Activated naive CD4-positive, alpha-beta T cell treated with anti-CD3 and anti-CD28 coated beads, Interleukin-2, amount 50 U/mL, for 16 hours (primary cell): Measurements from ENCODE around the gene PNPLA2.

ENCODE experiments used
- DNase-seq: peaks from one replicate; pipeline ENCODE4 v3.0.0-alpha.2; 2020

PNPLA2 gene

DNA sequence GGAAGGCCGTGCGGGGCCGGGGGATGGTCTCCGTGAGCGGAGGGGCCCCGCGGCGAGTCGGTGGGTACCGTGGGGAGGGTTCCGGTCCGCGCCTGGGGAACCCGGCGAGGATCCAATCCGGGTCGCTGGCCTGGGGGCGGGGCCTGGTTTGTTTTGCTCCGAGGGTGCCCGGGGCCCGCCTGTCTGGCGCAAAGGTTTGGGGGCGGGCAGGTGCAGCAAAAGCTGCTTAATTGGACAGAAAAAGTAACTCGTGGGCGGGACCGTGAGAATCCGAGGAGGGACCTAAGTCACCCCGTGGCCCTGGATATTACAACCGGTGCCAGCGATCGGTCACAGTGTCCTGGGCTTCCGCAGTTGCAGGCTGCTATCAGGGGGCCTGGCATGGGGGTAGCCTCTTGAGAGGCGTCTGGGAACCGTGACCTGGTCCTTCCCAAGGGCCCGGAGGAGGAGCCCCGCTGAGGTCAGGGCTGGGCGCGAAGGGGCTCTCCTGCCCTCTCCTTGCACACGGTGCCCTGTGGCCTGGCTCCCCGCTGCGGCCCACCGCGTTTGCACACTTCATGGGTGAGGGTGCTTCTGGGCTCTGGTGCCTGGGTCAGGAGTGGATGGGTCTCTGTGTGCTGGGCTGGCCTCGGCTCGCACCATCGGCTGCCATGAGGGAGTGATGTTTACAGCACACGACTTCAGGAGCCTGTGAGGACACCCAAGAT, 1.4 kb downstream of the PNPLA2 start:
- DNase-seq: peak; percentile 95

DNA sequence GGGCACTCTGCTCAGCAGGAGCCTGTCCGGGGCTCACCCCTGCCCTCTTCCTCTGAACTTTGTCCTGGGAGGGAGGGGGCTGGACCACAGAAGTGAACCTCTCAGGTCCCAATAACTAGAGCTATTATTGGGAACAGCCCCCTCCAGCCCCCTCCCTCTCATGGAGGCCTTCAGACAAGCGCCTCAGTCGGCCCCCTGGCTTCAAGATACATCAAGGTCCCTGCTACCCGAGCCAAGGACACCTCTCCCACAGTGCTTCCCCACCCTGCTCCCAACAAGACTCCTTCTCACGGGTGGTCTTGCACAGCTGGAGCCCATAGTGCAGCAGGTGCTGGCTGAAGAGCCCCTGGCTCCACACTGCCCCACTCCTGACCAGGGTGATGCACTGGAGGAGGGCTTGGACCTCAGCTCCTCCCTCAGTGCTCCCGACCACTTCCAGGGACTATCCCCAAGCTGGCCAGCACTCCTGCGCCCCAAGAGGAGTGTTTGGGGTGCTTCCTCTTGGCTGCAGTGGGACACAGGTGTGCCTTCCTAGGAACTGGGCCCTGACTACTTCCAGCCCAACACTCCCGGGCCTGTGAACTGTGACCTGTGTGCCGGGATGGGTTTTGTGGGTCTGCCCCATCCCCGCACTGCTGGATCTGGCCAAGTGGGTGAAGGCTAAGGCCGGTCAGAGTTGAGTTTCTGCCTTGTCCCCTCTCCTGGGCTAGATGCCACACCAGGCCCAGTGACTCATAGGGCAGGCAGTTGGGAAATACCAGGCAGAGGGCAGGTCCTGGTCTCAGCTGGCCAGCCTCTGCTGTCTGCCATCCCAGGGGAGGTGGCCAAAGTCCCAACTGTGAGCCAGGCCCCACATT, 2.2 kb downstream of the PNPLA2 start:
- DNase-seq: no peak

DNA sequence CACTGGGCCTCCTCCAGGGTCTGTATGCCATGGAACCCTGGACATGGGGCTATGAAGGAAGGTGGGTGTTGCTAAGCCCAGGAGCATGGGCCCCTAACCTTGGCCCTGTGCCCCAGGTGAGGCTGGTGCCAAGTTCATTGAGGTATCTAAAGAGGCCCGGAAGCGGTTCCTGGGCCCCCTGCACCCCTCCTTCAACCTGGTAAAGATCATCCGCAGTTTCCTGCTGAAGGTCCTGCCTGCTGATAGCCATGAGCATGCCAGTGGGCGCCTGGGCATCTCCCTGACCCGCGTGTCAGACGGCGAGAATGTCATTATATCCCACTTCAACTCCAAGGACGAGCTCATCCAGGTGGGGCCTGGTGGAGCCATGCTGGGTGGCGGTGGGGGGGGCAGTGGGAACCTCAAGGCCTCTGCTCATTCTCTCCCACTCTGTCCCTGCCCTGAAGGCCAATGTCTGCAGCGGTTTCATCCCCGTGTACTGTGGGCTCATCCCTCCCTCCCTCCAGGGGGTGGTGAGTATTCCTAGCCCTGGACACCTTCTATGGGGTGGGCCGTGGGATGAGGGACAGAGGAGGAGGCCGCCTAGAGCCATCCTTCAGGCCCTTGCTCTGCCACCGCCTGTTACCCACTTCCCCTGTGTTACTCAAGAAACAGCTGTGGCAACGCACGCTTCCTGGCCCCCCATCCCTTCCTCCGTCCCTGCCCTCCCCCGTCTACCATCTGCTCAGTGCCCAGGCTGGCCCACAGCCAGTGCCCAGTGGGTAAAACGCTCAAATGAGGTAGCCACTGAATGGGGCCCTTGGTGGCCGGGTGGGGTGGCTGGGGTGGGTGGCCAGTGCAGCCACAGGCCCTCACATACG, 3.0 kb downstream of the PNPLA2 start:
- DNase-seq: no peak

DNA sequence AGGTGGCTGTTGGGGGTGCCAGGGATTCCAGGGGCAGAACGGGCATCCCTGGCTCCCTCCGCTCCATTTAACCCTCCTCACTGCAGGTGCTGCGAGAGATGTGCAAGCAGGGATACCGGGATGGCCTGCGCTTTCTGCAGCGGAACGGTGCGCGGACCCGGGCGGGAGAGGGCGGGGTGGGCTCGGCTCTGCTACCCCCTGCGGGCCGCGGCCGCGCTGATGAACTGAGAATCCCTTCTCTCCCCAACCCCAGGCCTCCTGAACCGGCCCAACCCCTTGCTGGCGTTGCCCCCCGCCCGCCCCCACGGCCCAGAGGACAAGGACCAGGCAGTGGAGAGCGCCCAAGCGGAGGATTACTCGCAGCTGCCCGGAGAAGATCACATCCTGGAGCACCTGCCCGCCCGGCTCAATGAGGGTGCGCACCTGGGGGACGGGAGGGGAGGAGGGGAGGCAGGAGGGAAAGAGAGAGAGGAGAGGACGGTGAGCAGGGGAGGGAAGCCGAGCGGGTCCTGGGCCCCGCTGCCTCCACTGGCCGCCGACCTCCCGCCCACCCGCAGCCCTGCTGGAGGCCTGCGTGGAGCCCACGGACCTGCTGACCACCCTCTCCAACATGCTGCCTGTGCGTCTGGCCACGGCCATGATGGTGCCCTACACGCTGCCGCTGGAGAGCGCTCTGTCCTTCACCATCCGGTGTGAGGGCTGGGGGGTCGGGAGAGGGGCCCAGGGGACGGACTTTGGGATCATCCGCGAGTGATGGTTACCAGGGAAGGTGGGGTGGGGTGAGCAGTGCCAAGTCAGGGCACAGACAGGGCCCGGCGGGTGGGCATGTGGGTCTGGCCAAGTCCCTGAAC, 5.0 kb downstream of the PNPLA2 start:
- DNase-seq: no peak

DNA sequence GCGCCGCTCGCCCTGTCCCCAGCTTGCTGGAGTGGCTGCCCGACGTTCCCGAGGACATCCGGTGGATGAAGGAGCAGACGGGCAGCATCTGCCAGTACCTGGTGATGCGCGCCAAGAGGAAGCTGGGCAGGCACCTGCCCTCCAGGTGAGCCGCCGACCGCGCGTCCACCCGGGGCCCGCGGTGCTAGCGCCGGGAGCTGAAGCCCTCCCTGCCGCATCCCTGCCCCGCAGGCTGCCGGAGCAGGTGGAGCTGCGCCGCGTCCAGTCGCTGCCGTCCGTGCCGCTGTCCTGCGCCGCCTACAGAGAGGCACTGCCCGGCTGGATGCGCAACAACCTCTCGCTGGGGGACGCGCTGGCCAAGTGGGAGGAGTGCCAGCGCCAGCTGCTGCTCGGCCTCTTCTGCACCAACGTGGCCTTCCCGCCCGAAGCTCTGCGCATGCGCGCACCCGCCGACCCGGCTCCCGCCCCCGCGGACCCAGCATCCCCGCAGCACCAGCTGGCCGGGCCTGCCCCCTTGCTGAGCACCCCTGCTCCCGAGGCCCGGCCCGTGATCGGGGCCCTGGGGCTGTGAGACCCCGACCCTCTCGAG, 5.7 kb downstream of the PNPLA2 start:
- DNase-seq: no peak

DNA sequence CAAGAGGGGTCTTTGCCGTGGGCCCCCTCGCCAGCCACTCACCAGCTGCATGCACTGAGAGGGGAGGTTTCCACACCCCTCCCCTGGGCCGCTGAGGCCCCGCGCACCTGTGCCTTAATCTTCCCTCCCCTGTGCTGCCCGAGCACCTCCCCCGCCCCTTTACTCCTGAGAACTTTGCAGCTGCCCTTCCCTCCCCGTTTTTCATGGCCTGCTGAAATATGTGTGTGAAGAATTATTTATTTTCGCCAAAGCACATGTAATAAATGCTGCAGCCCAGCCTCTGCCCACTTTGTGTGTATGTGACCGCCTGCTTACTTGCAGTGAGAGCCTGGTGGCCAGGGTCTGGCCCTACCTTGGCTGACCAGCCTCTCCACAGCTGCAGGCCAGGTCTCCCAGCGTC, 6.2 kb downstream of the PNPLA2 start:
- no peak for DNase-seq

DNA sequence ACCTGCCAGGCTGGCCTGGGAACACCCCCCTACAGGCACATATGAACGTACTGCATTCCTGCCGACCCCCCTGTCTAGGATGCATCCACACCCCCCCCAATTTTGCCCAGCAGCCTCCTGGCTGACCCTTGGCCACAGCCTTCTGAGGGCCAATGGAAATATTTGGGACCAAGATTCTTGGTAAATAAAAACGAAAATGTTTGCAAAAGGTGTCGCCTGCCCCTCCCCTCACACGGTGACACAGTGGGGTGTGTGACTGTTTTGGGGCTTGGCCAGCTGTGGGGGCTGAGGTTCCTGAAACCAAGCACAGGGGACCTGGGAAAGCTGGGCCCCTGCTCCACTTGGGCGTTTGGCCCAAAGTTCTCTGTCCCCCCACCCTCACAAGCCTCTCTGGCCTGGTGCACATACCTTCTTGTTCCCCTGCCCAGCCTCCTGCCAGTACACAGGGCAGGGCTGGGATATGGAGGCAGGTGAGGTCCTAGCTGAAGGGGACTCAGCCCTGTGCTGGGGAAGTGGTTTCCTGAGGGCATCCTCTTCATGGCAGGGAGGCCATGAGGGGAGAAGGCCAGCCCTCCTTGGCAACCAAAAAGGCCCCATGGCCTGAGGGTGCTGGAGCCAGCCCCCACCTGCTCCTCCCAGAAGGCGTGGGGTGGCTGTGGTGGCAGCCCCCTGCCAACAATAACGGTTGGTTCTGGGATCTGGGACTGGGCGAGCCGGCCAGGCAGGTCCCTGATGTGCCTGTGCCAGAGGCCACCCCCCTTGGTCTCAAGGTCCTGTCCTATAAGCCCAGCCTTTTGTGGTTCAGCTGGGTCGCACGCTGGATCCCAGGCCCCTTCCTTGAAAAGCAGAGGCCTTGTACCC, 6.9 kb downstream of the PNPLA2 start:
- DNase-seq: no peak

DNA sequence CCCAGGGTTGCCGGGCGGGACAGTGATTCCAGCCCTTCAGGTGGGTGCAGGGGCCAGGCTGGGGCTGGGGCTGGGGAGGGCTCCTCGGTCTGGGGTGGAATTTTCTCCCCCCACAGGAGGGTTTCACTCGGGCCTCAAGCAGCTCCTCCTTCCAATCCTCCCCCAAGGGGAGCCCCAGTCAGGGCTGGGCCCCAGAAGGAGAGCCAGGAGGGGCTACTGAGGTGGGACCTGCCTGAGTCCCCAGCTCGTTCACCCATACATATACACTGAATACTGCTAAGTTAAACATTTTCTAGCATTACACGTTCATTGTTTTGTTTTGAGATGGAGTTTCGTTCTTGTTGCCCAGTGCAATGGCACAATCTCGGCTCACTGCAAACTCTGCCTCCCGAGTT, 7.5 kb downstream of the PNPLA2 start:
- DNase-seq: no peak

DNA sequence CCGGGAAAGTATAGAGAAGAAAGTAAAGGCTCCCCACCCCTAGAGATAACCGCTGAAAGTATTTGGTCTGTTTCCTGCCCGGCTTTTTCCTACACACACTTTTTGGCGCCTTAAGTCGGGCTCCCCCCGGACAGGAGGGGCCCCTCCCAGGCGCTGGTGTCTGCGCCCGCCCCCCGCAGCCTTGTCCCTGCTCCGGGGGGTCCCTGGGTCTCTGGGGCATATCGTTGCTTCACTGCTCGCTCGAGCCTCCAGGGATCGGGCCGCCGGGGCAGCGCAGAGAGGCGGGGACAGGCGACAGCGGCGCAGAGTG, 8.1 kb downstream of the PNPLA2 start:
- DNase-seq: no peak

DNA sequence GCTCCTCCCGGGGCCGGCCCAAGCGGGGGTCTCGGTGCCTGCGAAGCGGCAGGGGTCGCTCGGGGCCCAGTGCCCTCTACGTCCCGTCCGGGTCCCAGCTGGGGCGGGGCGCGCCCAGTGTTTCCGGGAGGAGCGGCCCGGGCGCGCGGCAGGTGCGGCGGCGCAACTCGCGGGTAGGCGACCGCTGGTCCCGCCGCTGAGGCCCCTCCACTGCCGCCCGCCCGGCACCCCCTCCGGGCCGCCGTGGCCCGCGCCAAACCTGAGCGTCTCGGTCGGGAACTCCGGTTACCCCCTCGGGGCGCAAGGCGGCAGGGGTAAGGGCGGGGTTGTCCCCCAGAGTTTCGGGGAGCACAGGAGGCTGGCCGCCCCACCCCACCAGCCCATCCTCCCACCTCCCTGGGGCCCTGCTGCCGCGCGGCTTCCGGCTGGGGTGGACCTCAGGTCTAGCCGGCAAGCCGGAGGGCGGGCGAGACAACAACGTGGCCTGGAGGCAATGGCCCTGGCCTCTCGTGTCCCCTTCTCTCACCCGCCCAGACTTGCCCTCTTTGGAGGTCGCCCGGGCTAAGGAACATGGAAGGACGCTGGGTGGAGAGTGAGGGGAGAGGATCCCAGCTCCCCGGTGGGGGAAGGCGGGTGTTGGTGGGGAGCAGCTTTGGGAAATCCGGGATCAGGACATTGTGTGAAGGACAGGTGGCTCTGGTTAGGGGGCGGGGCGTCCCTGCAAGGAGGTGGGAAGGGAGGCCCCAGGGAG, 8.6 kb downstream of the PNPLA2 start:
- DNase-seq: no peak

DNA sequence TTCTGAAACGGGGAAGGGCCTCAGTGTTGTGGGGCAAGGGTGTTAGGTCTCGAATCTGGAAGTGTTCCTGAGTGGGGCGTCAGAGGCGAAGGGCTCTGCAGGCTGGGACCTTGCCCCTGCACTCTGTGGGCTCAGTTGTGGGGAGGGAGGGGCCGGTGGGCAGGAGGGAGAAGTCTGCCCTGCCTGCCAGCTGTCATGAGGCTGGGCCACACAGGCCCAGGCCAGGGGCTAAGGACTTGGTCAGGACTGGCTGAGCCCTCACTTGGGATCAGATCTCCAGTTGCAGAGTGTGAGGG, 9.1 kb downstream of the PNPLA2 start, which contains the start of gene CRACR2B:
Gene CRACR2B, plus strand, starts transcription at position 23 of the 296 bp plus-strand sequence. CDS start 689 bp downstream, outside the sequence.
- DNase-seq: no peak

DNA sequence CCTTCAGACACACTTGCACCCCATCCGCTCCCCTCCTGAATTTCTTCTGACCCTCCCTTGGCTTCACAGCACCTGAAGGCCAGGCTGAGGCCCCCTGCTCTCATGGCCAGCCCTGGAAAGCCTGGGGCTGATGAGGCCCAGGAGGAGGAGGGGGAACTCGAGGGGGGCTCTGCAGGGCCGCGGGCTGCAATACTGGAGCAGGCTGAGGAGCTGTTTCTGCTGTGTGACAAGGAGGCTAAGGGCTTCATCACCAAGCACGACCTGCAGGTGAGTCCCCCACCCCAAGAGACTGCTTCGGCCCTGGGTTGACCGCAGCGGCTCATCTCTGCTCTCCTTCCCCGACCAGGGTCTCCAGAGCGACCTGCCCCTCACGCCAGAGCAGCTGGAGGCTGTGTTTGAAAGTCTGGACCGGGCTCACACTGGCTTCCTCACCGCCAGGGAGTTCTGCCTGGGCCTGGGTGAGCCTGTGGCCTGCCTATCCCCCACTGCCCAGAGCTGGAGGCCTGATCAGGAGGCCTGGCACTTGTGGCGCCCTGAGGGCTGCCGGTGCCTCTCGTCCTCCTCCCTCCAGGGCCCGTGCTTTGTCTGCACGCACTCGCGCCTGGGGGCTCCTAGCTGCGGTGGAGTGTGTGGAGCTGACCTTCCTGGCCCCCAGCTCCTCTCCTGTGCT, 9.9 kb downstream of the PNPLA2 start:
- no peak for DNase-seq

DNA sequence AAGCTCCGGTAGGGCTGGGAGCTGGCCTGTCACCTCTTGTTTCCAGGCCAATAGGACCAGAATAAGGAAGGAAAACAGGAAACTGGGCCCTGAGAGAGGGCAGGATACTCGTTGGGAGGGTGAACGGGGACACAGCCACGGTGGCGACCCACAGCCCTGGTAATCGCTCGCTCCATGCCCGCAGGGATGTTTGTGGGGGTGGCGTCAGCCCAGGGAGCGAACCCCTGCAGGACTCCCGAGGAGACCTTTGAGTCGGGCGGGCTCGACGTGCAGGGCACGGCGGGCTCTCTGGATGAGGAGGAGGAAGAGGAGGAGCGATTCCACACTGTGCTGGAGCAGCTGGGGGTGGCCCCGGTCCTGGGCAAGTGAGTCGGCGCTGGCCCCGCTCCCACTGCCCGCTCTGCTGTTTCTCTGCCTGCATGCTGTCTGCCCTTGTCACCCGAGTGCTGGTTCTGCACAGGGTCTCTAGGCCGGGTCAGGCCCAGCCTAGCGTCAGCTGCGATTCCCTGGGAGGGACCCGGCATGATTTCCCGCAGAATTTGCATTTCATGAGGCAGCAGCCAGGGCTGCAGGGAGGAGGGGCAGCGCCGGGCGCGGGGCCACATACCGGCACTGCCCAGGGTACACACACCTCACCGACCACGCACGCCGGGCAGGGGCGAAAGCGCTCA, 10.6 kb downstream of the PNPLA2 start:
- no peak for DNase-seq

DNA sequence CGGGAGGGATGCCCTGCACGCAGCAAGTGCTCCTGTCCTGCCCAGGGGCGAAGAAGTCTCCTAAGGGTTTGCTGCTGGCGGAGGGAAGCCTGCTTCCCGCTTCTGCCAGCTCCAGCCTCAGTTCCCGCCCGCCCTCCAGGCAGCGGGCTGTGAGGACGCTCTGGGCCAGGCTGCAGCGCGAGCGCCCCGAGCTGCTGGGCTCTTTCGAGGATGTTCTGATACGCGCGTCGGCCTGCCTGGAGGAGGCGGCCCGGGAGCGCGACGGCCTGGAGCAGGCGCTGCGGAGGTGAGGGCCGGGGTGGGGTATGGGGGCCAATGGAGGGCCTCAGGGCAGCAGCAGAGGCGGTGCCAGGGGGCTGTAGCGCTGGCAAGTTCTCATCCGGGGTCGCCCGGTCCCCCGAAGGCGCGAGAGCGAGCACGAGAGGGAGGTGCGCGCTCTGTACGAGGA, 11.2 kb downstream of the PNPLA2 start:
- no peak for DNase-seq

DNA sequence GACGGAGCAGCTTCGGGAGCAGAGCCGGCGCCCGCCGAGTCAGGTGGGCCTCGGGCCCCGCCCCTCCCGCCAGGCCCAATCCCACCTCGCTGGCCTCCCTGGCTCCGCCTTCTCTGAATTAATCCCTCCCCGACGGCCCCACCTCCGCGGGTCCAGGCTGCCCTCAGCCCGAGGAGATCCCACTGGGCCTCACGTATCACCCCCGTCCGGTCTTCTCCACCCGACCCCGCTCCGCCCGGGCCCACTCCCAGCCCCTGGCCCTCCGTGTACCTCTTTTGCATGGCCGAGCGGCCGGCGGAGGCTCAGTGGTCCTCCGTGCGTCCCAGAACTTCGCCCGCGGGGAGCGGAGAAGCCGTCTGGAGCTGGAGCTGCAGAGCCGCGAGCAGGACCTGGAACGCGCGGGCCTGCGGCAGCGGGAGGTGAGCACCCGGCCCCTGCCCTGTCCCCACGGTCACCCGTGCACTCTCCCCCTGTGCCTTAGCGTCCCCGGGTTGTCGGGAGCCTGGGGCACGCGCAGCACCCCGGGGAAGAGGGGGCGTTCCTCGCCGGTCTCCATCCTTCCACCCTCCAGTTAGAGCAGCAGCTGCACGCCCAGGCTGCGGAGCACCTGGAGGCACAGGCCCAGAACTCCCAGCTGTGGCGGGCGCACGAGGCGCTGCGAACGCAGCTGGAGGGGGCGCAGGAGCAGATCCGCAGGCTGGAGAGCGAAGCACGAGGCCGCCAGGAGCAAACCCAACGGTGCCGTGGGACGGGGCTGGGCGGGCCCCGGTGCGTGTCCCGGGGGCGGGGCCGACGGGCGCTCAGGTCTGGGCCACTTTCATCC, 11.8 kb downstream of the PNPLA2 start:
- peak; percentile 61 for DNase-seq

DNA sequence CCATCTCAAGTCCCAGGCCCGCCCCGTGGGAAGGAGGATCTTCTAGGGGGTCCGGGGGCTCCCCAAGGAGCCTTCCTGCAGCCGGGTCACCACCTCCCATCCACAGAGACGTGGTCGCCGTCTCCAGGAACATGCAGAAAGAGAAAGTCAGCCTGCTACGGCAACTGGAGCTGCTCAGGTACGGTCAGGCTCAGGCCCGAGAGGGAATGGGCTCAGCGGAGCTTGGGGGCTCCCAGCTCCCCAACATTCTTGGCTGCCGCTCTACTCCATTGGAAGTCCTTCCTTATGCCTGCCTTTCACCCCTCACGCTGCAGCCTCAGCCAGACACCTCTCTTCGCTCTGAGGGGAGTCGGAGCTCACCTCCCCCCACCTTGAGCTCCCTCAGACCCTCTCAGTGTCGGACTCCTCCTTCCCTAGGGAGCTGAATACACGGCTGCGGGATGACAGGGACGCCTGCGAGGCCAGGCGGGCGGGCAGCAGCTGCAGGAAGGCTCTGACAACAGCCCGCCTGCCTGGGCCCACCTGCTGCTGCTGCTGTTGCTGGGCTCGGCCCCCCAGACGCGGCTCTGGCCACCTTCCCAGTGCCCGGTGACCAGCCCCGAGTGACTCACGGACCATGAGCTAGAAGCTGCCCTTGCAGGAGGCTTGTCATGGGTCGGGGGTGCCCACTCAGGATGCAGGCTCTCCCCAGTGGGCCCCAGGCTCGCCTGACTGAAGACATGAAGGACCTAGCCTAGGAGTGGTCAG, 12.6 kb downstream of the PNPLA2 start:
- DNase-seq: no peak

DNA sequence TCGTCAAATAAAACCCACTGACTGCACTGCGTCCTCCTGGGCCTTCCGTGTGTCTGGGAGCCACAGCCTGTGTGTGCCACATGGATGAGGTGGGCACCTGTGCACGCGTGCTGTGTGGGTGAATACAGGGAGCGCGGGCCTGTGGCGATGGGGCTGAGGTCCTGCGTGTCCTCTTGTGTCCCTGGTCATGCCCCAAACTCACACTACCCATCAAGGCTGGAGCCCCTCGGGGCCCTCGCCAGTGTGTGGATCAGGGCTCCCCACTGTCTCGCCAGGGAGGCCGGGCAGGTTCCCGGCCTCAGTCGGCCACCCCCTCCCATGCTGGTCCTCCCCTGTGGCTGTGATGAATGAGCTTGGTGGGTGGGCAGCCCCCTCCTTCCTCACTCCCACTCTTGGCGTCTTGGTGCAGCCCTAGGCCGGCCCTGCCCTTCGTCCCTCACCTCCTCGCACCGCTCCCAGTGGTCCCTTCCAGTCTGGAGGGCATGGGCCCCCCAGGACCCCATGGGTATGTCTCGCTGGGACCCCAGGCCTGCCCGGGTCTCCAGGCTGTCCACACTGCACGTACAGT, 13.3 kb downstream of the PNPLA2 start:
- DNase-seq: no peak
